CD14-positive monocyte (primary cell): ENCODE measurements around the gene EPB41L2. TPM values are rescaled to one million over a fixed set of nuclear protein-coding genes. Genes with fewer than 3 reads are reported as not detected.
A peak's percentile ranks its signal among the peaks of the same experiment; 100 is the strongest.

Experiments
- DNase-seq, 3 donors: peaks; one replicate each; pipeline ENCODE4 v3.0.0-alpha.2; 2011 to 2022
- H2AFZ ChIP-seq: 2 replicates; pipeline ENCODE4 v1.6.0; 2012; ENCODE audit warnings: mild to moderate bottlenecking, low read depth, low read length, inconsistent platforms; ENCODE audit not compliant: insufficient read depth, poor library complexity, severe bottlenecking
- H3K27ac ChIP-seq, 2 donors: 1 replicate in 1 of 2; 2 replicates in 1 of 2; pipeline ENCODE4 v1.5.1; 2012 to 2013; ENCODE audit warnings: low read length in 2 of 2, control low read depth in 1 of 2, inconsistent platforms in 1 of 2, low read depth in 1 of 2, mild to moderate bottlenecking in 1 of 2
- H3K27me3 ChIP-seq, 2 donors: one replicate each; pipeline versions ENCODE4 v1.6.0 to v1.6.1; 2011 to 2013; ENCODE audit warnings: low read length in 2 of 2; ENCODE audit not compliant: control insufficient read depth in 2 of 2, insufficient read depth in 2 of 2
- H3K36me3 ChIP-seq, 2 donors: replicated peaks in 1 of 2; 1 replicate in 1 of 2; 2 replicates in 1 of 2; pipeline versions ENCODE4 v1.5.1 to v1.6.1; 2012 to 2013; ENCODE audit warnings: low read length in 2 of 2, control low read depth in 1 of 2, inconsistent platforms in 1 of 2, mild to moderate bottlenecking in 1 of 2; ENCODE audit not compliant: insufficient read depth in 2 of 2, control insufficient read depth in 1 of 2
- H3K4me1 ChIP-seq, 2 donors: 1 replicate in 1 of 2; 2 replicates in 1 of 2; pipeline versions ENCODE4 v1.5.1 to v1.6.1; 2012 to 2013; ENCODE audit warnings: low read length in 2 of 2, control low read depth in 1 of 2, inconsistent platforms in 1 of 2, mild to moderate bottlenecking in 1 of 2, moderate library complexity in 1 of 2; ENCODE audit not compliant: insufficient read depth in 2 of 2, control insufficient read depth in 1 of 2
- H3K4me2 ChIP-seq: replicated peaks from 2 replicates; pipeline ENCODE3; 2012; ENCODE audit warnings: low read length, moderate library complexity, mild to moderate bottlenecking; ENCODE audit not compliant: poor library complexity, severe bottlenecking; ENCODE audit errors: extremely low read depth
- H3K4me3 ChIP-seq, 3 experiments: fragments of 200-600 bp in 1 of 3; sonication (generic) in 1 of 3; replicated peaks in 1 of 3; 1 replicate in 2 of 3; 2 replicates in 1 of 3; pipeline ENCODE4 v1.5.1; 2011 to 2013; ENCODE audit warnings: low read length in 3 of 3, mild to moderate bottlenecking in 3 of 3, control low read depth in 2 of 3, low read depth in 2 of 3, inconsistent platforms in 1 of 3, moderate library complexity in 1 of 3
- H3K79me2 ChIP-seq: 2 replicates; pipeline ENCODE4 v1.6.0; 2012; ENCODE audit warnings: mild to moderate bottlenecking, control low read depth, inconsistent platforms, low read length, moderate library complexity; ENCODE audit not compliant: insufficient read depth
- H3K9ac ChIP-seq: 2 replicates; pipeline ENCODE4 v1.6.0; 2017; ENCODE audit warnings: low read length, mild to moderate bottlenecking; ENCODE audit not compliant: insufficient read depth, poor library complexity, severe bottlenecking
- H3K9me3 ChIP-seq, 2 donors: replicated peaks in 1 of 2; 1 replicate in 1 of 2; 2 replicates in 1 of 2; pipeline versions ENCODE4 v1.5.1 to v1.6.1; 2012 to 2013; ENCODE audit warnings: low read length in 2 of 2, control low read depth in 1 of 2; ENCODE audit not compliant: control insufficient read depth in 1 of 2, insufficient read depth in 1 of 2
- H4K20me1 ChIP-seq: 2 replicates; pipeline ENCODE4 v1.6.0; 2012; ENCODE audit warnings: mild to moderate bottlenecking, low read length, control low read depth, moderate library complexity; ENCODE audit not compliant: insufficient read depth
- H3K27ac Mint-ChIP-seq, 7 donors: one replicate each; pipeline ENCODE4 v1.8.0; 2020; ENCODE audit warnings: mild to moderate bottlenecking in 7 of 7, mixed read lengths in 7 of 7, moderate library complexity in 6 of 7, inconsistent platforms in 2 of 7
- H3K27me3 Mint-ChIP-seq, 3 donors: one replicate each; pipeline ENCODE4 v1.8.0; 2021 to 2022; ENCODE audit warnings: low read depth in 3 of 3, mild to moderate bottlenecking in 3 of 3, mixed read lengths in 3 of 3, moderate library complexity in 3 of 3, inconsistent platforms in 1 of 3
- H3K36me3 Mint-ChIP-seq, 2 donors: one replicate each; pipeline ENCODE4 v1.8.0; 2020; ENCODE audit warnings: mixed read lengths in 2 of 2, inconsistent platforms in 1 of 2, mild to moderate bottlenecking in 1 of 2
- H3K4me1 Mint-ChIP-seq: one replicate; pipeline ENCODE4 v1.8.0; 2020; ENCODE audit warnings: mild to moderate bottlenecking, mixed read lengths
- H3K4me3 Mint-ChIP-seq, 2 donors: one replicate each; pipeline ENCODE4 v1.8.0; 2020; ENCODE audit warnings: mild to moderate bottlenecking in 2 of 2, mixed read lengths in 2 of 2, moderate library complexity in 1 of 2
- H3K9me3 Mint-ChIP-seq, 7 donors: one replicate each; pipeline ENCODE4 v1.8.0; 2020 to 2022; ENCODE audit warnings: mixed read lengths in 7 of 7, mild to moderate bottlenecking in 6 of 7, moderate library complexity in 6 of 7, inconsistent platforms in 2 of 7
- CTCF ChIP-seq: fragments of 200-600 bp; IDR thresholded peaks from one replicate; pipeline ENCODE4 v1.8.0; 2022; ENCODE audit warnings: antibody characterized with exemption, mild to moderate bottlenecking
- WGBS: methylation state at CpG from one replicate; pipeline ENCODE4 v1.1.5; 2013; ENCODE audit warnings: missing lambda C conversion rate; ENCODE audit not compliant: insufficient coverage; 5-methylcytosine and 5-hydroxymethylcytosine counted together
- intact Hi-C, 2 donors: fragments of 100-400 bp; cut with micrococcal nuclease; formaldehyde crosslinking; loops; one replicate each; pipeline versions ENCODE4 v1.15.0 to v1.15.1; 2023
- polyA plus RNA-seq, 3 donors: library from polyadenylated mRNA; depleted of rRNA in 1 of 3; unstranded in 2 of 3; stranded (reverse) in 1 of 3; fragments of 300-500 nt in 2 of 3; fragments of >200 nt in 1 of 3; fragmentation: Illumina TruSeq in 2 of 3; gene quantifications; 1 replicate in 2 of 3; 2 replicates in 1 of 3; pipeline ENCODE4 v1.2.3, GENCODE V29; 2012 to 2021

The EPB41L2 gene
- polyA plus RNA-seq, 3 donors, result 3.4 to 7.2 (median 4.6) TPM

DNA sequence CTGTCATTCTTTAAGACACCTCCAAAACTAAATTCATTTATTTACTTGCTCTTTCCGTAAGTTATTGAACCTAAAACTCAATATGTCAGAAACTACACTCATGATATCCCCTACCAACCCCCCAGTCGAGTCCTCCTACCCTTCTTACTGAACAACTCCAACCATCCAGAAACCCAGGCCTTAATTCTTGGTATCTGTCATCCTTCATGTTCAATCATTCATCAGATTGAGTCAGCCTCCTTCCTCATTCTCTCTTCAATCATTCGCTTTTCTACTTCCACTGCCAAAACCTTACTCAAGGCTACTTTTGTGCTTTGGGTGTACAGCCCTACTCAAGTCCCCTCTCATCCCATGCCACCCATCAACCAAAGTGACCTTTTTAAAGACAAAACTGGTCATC lies 140.1 kb downstream of the EPB41L2 start:
- Histone ChIP-seq H3K4me3 (no peak overlapping the region), H2AFZ (no peak overlapping the region), H3K79me2 (no peaks in the 10 kb centered on the region), H3K9ac (no peak overlapping the region), H3K4me2 (no peak overlapping the region), H3K27me3 (no peaks in the 10 kb centered on the region), H3K27ac (no peak overlapping the region), H3K9me3 (no peaks in the 10 kb centered on the region), H4K20me1 (no peaks in the 10 kb centered on the region), H3K4me1 (peaks cover 0 to 3% of the 10 kb centered on the region in 2 donors), H3K36me3 (no peaks in the 10 kb centered on the region)
- H3K9me3 Mint-ChIP-seq, result no peaks in the 10 kb centered on the region
- no peaks in the 10 kb centered on the region for H3K36me3 Mint-ChIP-seq
- no peaks in the 10 kb centered on the region for H3K4me1 Mint-ChIP-seq
- no peak for TF ChIP-seq CTCF
- intact Hi-C loops, result no loop called here
- WGBS, result 81% methylated on average over 3 of the region's 3 CpGs
- peaks cover 0 to 2% (median 0%) of the 10 kb centered on the region in 3 donors for H3K27me3 Mint-ChIP-seq
- H3K4me3 Mint-ChIP-seq, result no peak overlapping the region
- peak overlapping the region in 1 of 7 donors; percentile 54 for H3K27ac Mint-ChIP-seq
- no peak for DNase-seq

DNA sequence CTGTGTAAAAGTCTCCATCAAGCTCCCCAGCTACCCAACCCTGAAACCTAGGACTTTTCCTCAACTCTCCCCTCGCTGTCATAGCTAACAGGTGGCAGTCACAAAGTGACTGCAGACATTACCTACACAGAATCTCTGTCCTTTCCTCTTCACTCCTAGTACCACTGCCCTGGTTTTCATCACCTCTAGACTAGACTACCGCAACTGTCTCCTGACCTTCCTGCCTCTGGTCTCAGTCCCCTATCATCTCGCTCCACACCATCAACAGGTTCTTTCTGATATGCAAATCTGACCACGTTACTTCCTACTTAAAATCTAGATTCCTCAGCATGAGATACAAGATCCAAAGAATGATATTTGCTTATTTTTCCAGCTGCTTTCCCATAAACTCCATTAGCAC lies 142.1 kb downstream of the EPB41L2 start:
- no peak overlapping the region for H3K4me3 Mint-ChIP-seq
- H4K20me1 ChIP-seq, result no peaks in the 10 kb centered on the region
- H3K79me2 ChIP-seq, result no peaks in the 10 kb centered on the region
- WGBS, result 78% methylated on average over 4 of the region's 4 CpGs
- H3K9me3 ChIP-seq, result no peaks in the 10 kb centered on the region
- peaks cover 0 to 2% (median 0%) of the 10 kb centered on the region in 3 donors for H3K27me3 Mint-ChIP-seq
- H3K4me3 ChIP-seq, result no peak overlapping the region
- H3K36me3 ChIP-seq, result no peaks in the 10 kb centered on the region
- H3K4me1 ChIP-seq, result no peaks in the 10 kb centered on the region
- H3K27me3 ChIP-seq, result no peaks in the 10 kb centered on the region
- intact Hi-C loops, result no loop called here
- H3K4me2 ChIP-seq, result no peak overlapping the region
- H3K27ac Mint-ChIP-seq, result no peak overlapping the region
- no peak overlapping the region for H3K9ac ChIP-seq
- no peak overlapping the region for H3K27ac ChIP-seq
- H3K4me1 Mint-ChIP-seq, result no peaks in the 10 kb centered on the region
- no peak overlapping the region for H2AFZ ChIP-seq
- no peak for DNase-seq
- no peaks in the 10 kb centered on the region for H3K9me3 Mint-ChIP-seq
- H3K36me3 Mint-ChIP-seq, result no peaks in the 10 kb centered on the region
- TF ChIP-seq CTCF, result no peak
